Skeletal muscle satellite cell (primary cell): ENCODE data around the gene CCDC112. TPM values are rescaled to one million over a fixed set of nuclear protein-coding genes. Genes with fewer than 3 reads are reported as not detected.

ENCODE experiments used
- small RNA-seq: library from RNA; depleted of rRNA; stranded (forward); fragments of <200 nt; gene quantifications from one replicate; pipeline ENCODE3, GENCODE V24; 2012

Gene CCDC112

Small RNA genes within 50 kb of the gene (small RNA-seq; reads per million reads assigned to genes)
- not detected for gene HMGN1P15
